CD4-positive, alpha-beta T cell treated with Interleukin-17A for 1 hour (primary cell): ENCODE data around the gene PIH1D1.
A peak's percentile ranks its signal among the peaks of the same experiment; 100 is the strongest.

Source experiments
- DNase-seq: peaks from one replicate; pipeline ENCODE4 v3.0.0-alpha.2; 2020

The PIH1D1 gene

DNA sequence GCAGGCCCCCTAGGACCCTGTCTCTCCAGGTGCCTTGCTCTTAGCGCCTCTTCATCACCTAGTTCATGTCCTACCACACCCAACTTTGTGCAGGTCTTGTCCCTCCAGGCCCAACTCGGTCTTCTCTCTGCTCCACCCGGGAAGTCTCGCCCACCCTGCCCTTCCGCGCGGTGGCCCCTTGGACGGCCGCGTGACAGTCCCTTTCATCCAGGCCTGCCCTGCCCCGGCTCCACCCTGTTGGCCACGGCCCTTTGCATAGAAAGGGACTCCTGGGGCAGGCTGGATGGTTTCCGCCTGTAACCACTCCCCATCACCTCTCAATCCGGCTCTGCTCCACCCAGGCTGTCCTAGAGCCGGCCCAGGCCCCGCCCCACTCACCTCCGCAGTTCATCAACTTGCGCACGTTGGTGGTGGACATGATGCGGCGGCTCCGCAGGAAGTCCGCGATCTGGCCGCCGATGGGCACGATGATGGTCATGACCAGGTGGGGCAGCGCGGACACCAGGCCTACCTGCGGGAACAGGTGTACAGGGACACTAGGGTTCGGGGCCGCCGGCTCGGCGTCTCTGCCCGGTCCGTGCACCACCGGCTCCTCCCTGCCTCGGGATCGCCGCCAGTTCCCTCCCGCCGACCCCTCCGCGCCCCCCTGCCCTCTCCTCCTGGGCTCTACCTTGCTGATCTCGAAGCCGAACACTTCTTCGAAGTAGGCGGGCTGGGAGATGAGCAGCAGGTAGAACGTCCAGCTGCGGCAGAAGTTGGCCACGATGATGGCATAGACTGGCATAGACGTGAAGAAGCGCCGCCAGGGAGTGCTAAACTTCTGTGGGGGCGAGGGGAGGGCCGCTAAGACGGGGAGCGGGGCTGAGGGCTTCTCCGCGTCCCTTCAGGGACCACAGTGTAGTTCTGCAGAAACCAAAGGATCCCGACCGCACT lies 19.2 kb downstream of the PIH1D1 start:
- DNase-seq, result peak; percentile 50

DNA sequence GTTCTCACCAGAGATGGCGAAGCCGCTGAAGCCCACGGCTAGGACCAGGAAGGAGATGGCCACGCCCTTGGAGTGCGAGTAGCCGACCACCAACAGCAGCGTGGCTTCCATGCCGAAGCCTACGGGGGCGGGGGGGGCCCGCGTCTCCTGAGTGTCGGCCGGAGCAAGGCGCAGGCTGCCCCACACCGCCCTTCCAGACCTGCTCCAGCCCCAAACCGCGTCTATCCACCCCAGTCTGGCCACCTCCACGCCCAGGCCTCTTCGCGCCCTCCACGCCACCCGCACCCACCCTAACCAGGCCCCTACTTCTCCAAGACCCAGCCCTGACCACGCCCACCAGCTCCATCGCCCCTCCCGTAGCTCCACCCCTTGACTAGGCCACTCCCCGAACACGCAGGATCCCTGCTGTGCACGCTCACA lies 20.3 kb downstream of the PIH1D1 start:
- peak; percentile 45 for DNase-seq

DNA sequence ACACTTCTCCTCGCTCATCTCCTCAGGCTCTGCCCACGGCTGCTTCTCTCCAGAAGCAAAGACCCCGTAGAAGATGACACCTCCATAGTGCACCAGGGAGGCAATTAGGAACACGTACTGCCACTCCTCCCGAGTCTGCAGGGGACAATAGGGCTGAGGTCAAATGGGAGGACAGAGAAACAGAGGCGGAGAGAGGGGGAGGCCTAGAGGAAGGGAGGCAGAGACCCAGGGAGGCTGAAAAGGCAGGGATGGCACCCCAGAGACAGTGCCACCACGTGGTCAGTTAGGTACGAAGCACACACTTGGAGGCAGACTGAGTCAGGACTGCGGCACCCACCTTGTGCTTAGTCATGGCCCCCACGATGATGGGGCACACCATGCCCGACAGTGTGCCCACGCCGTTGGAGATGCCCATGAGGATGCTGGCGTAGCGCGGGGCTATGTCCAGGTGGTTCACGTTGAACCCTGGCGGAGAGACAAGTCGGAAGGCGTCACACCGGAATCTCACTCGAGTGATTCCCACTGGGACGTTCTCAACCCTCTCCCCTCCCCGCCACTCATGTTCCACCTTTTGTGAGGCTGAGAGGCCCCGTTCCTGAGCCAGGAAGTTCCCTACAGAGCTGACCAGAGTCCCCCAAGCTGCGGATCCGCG lies 20.8 kb downstream of the PIH1D1 start:
- no peak for DNase-seq

DNA sequence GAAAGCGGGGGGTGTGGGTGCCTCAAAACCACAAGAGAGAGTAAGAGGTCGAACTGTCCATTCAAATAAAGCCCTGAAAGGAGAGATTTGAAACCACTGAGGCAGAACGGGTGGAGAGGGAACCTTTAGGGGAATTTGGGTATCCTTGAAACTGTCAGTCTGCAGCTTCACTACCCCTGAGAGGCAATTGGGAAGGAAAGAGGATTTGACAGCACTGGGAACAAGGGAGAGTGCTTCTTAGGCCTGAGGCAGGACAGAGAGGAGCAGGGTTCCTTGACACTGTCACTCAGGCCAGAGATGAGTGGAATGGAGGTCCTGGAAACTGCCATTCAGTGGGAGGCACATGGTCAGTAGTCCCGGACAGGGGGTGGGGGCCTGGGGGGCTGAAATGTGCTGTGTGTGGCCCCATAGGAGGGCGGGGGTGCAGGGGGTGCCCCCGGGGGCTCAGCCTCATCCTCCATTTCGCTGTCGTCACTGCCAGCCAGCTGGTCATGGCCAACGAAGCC lies 21.4 kb downstream of the PIH1D1 start:
- DNase-seq, result no peak

DNA sequence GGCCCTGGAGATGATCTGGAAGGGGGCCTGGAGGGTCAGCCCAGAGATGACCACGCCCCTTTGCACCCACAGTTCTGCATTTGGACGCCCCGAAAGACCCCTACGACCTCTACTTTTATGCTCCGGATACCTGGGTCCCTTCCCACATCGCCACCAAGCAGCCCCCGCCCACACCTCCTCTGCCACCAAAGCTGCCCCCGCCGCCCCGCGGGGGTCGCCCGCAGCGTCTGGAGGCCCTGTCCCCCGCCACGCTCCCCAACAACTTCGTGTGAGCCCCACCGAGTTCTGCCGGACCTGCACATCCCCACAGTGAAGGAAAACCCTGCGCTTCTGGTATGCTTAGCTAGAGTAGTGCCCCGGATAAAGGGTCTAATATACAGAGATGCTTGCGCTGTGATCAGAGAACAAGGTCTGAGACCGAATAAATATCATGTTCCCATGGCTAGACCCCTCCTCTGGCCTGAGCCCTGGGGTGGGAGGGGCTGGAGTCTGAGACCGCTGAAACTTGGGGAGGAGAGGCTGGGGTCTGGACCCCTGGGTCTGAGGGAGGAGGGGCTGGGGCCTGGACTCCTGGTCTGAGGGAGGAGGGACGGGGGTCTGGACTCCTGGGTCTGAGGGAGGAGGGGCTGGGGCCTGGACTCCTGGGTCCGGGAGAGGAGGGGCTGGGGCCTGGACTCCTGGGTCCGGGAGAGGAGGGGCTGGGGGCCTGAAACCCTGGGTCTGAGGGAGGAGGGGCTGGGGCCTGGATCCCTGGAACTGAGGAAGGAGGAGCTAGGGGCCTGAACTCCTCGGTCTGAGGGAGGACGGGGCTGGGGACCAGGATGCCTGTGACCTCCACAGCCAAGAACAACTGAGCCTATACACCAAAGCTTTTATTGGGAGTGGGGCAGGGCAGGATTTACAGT lies 22.8 kb downstream of the PIH1D1 start:
- no peak for DNase-seq

DNA sequence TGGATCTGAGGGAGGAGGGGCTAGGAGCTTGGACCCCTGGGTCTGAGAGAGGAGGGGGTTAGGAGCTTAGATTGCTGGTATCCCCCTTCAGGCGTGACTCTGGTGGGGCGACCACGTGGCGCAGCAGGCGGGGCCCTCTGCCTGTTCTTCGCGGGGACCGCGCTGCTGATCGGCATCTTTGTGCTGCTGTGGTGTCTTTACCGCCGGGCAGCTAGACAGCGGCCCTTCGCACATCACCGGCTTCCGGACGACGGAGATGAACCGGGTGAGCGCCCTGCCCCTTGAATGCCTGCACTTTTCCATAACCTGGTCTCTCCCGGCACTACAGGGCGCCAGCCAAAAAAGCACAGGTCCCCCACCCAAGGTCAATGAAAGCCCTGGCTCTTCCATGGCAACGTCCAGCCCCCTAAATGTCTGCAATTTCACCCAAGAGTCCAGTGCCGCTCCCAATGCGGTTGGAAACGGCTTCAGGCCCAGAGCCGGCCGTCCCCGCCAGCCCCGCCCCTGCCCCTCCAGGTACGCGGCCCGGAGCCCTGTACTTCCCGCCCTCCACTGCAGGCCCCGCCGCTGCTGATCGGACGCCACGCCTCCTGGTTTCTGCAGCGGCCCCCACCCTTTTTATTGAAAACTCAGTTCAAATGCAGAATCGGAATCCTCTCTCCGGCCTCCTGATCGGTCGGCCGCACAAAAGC lies 23.6 kb downstream of the PIH1D1 start:
- peak; percentile 37 for DNase-seq

DNA sequence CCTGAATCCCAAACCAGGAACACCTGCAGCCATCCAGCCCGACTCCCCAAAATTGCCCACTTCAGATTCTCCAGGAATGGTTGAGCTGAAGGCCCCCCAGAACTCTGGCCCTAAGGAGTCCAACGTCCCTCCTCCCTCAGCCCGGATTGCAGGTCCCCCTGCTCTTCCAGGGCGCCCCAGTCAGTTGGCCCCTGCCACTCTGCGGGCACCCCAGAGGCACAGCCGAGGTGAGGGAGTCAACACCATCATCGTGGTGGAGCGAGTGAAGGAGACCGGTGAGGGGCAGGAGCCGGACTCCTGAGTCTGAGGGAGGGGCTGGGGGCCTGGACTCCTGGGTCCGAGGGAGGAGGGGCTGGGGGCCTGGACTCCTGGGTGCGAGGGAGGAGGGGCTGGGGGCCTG lies 24.3 kb downstream of the PIH1D1 start:
- no peak for DNase-seq

DNA sequence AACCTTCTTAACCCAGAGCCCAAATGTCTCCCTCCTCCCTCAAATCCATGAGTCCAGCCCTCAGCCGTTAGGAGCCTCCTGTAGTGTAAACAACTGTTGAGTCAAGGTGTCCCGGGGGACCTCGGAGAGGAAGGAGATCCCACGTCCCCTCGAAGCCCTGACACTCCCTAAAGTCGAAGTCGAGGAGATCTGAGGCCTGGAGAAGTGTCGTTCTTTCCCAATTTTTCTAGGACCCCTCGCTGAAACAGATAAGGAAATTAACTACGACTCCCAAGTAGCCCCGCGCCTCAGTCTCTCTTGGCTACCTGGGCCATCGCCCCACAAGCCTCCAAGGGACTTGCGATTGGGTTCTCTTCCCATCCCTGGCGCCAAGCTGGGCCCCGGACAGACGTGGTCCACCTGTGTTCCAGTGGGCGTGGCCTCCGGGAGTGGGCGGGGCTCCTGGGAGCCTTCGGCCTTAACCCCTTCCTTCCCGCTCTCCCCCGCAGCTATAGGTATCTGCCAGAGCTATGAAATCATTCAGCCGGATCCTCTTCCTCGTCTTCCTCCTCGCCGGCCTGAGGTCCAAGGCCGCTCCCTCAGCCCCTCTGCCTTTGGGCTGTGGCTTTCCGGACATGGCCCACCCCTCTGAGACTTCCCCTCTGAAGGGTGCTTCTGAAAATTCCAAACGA lies 25.6 kb downstream of the PIH1D1 start:
- DNase-seq, result no peak

DNA sequence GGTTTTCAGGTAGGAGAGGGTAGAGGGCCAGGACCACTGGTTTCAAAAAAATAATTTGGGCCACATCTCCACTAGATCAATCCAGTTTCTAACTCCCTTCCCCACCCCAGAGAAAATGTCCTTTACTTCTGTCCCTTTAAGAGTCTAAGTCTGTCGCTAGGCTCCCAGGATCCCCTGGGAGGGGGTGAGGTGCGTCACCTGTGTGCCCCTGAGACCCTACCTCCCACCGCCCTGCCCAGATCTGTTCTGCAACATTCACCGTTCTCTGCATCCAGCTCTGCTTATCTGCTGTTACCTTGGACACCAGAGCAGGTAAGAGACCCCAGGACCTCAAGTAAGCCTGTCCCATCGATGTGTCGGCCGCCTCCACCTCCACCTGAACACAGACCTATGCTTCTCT lies 26.4 kb downstream of the PIH1D1 start, which contains the start of gene GFY:
Gene GFY (plus strand): TSS at position 211 of the 400 bp plus-strand sequence. CDS start 1,043 bp downstream, outside the sequence.
- DNase-seq, result no peak

DNA sequence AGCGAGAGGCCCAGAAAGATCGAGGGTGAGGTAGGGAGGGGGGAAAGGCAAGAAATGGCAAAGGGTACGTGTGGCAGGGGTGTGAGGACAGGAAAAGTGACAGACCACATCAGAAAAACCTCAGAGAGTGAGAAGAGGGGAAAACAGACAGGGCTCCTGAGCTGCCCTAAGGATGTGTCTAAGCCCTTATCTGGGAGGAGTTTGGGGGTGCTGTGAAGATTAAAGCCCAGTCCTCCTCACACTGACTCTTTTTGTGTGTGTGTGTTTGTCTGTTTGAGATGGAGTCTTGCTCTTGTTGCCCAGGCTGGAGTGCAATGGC lies 27.7 kb downstream of the PIH1D1 start:
- peak; percentile 61 for DNase-seq

DNA sequence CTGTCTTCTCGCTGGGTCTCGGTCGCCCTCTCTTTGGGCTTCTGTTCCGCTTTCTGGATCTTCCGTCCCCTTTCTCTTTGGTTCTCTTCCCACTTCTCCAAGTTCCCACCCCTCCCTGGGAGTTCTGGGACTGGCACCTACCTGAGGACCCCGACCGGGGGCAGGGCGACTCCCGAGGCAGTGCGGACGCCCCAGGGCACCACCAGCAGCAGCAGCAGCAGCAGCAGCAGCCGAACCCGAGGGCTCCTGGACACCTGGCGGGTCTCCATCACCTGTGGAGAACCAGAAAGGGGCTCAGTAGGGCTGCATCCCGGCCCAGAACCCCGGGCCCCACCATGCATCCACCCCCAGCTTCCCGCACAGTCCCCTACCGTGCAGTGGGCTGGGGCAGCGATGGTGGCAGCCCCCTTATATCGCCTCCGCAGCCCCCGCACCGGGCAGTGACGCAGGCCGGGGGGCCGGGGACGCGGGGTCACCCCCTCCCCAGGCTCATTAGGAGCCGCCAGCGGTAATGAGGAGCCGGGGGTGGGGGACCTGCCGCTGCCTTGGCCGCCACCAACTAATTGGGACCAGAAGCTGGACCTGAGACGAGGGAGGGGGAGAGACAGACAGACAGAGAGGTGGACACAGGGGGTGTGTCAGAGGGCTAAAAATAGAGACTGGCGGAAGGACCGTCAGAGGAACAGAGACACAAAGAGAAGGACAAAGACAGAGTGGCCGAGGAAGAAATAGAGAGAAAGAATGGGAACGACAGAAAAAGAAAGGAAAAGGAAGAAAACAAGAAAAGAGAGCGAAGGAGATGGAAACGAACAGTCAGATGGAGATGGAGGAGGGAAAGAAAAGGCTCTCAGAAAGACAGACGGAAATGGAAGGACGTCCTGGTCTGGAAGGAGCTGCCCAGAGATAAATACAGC lies 28.3 kb downstream of the PIH1D1 start, which contains the start of gene PTH2:
Gene PTH2 (minus strand): TSS at position 371 of the 914 bp plus-strand sequence. CDS start 102 bp downstream, at position 269.
- DNase-seq, result no peak

DNA sequence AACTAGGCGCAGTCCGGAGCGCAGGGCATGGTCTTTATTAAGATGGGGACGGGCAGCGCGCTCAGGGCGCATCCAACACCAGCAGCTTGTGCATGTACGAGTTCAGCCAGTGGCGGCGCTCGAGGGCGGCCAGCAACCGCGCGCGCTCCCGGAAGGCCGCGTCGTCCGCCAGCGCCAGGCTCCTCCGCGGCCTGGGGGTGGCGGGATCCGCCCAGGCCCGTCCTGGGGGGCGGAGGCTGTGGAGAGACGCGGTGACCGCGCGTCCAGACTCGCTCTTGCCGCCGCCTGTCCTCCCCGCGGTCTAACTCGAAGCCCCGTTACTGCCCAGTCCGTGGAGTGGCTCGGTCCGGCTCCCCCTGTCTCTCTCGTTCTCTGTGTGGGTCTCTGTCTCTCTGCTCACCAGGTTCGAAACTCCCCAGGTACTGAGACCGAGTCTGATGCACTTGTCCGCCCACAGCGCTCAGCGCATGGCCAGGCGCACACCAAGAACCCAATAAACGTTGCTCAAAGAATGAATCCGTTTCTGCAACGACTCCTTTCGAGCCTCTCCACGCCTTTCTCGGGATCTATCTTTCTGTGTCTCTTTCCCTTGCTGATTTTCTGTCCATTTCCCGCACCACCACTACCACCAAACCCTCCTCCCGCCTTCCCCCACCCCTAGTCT lies 29.1 kb downstream of the PIH1D1 start:
- peak; percentile 58 for DNase-seq

DNA sequence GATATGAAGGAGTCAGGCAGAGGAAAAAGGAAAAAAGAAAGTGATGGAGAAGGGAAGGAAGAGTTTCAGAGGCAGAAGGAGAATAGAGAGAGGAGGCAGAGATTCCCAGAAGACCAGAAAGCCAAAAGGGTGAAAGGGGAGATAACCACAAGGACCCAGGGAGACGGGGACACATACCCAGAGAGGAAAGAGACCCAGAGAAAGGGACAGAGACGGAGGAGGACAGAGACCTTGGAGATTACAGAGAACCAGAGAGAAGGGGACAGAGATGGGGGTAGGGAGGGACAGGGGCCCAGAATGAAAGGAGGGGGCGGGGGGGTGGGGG lies 29.8 kb downstream of the PIH1D1 start:
- DNase-seq, result no peak

DNA sequence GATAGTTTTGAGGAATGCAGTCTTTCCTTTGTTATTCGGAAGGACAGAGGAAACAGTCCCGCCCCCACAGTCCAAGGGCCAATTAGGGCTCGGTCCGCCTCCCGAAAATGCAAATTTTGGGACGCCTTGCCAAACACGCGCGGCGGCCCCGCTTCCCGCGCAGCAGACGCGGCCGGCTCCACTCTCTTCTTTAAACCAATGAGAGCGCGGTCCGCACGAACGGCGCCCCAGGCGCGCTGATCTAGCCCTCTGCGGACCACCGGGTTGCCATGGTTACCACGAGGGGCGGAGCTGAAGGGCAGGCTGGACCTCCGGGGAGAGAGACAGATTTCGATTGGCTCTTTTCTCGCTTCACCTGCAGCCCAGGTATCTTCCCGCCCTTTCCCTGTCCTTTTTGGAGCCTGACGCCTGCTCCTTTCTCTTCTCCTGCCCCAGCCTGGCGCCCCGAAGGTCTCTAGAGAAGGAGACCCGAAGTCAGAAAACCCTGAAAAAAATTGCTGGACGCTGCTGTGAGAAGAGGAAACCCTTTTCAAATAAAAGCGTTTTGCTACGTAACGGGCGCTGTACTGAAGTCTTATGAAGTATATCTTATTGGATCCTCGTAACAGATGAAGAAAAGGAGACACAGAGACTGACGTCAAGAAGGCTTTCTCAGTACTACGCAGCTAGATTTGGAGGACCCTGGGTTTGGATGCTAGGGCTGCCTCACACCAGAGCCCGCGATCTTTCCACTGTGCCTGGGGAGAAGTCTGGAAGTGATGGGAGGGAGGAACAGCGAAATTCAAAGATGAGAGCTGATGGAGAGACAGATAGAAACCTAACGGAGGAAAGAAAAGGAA lies 30.4 kb downstream of the PIH1D1 start:
- peak; percentile 46 for DNase-seq

DNA sequence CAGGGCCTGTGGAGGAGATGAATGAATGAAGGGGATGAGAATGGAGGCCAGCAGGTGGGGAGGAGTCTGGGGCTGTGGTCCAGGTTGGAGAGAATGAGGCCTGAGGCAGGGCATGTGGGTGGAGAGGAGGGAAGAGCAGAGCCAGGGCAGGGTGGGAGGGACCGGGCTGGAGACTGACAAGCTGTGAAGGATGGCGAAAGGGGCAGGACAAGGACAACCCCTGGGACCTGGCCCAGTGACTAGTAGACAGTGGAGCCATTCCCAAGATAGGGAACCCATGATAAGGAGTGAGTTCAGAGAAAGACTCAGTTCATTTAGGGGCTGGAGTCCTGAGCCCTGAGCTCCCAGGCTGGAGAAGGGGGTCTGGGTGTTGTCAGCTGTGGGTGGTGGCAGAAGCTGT lies 31.4 kb downstream of the PIH1D1 start:
- DNase-seq, result no peak

DNA sequence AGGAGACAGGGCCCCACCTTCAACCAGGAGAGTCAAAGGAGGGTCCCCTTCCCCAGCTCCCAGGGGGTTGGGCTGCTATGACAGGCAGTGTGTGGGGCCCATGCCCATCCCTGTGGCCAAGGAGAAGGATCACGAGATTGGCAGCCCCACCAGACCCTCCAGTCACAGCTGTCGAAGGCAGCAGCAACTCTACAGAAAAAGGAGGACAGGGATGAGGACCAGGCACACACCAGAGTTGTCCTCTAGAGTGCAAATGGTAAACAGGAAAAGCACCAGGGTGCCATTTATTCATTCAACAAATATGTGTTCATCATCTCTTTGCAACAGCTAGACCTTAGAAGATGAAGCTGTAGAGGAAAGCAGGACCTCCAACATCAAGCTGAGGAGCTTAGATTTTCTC lies 32.4 kb downstream of the PIH1D1 start:
- no peak for DNase-seq

DNA sequence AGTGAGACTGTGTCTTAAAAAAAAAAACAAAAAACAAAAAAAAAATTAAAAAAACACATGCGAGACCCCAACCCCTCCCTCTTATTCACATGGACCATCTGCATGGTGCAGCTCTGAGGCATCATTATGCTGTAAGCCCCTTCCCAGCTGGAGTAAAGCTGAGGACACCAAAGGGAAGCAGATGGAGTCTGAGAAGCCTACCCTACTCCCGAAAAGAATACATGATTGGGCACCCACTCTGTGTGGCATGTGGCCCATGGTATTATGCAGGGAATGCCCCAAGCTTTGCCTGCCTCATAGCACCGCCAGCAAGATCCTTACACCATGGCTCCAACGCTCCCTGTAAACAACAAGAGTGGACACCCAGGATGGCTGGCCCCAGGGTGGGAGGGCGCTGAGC lies 33.1 kb downstream of the PIH1D1 start:
- DNase-seq, result no peak

DNA sequence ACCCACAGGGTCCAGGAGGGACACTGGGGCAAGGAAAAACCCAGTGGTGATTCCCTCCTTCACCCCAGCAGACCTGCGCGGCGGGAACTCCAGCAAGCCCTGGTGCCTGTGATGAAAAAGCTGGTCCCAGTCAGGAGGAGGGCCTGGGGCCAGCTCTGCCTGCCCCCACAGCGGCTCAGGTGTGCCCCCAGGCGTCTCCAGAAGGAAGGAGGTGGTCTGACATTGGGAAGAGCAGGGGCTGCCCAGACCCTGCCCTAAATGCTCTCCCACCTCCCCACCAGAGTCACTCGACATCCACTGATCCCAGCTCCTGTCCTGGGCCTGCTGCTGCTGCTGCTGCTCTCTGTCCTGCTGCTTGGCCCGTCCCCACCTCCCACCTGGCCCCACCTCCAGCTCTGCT lies 34.5 kb downstream of the PIH1D1 start:
- no peak for DNase-seq

DNA sequence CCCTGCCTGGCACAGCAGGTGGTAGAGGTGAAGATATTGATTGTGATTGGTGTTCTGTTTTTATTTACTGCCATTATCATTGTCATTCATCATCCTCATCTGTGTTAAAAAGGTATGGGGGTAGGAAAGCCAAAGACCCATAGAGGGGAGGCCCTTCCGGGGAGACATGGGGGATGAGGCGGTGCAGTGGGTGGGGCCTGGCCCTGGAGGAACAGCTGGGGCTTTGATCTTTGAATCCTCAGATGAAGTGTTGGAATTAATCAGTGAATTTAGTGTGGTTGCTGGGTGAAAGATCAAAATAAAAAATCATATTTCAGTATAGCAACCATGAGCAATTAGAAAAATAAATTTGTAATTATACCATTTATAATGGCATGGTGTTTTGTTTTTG lies 35.8 kb downstream of the PIH1D1 start:
- no peak for DNase-seq
